ENCODE data around the gene CALY.

The CALY gene

GRCh38 chr10:133366130-133366478, 29.4 kb upstream of the CALY start:
- DNase-seq (ENCODE audit: low spot score) = no peak

- DNase-seq (ENCODE audit: low spot score) = no peak
Measured at GRCh38 chr10:133365461-133366129, 28.9 kb upstream of the CALY start.

GRCh38 chr10:133364645-133365431, 28.1 kb upstream of the CALY start:
- no peak for DNase-seq (ENCODE audit: low spot score)

GRCh38 chr10:133362846-133363245, 26.1 kb upstream of the CALY start:
- DNase-seq (ENCODE audit: low spot score) = no peak

- no peak for DNase-seq (ENCODE audit: low spot score)
Measured at GRCh38 chr10:133361773-133362441, 25.2 kb upstream of the CALY start.

- DNase-seq (ENCODE audit: low spot score) = no peak
Measured at GRCh38 chr10:133361227-133361626, 24.5 kb upstream of the CALY start.

GRCh38 chr10:133359972-133360610, 23.4 kb upstream of the CALY start:
- DNase-seq (ENCODE audit: low spot score) = no peak

GRCh38 chr10:133359554-133359971, 22.9 kb upstream of the CALY start:
- peak; percentile 85 for DNase-seq (ENCODE audit: low spot score)

GRCh38 chr10:133358925-133359310, 22.2 kb upstream of the CALY start:
- DNase-seq (ENCODE audit: low spot score) = no peak

GRCh38 chr10:133358162-133358924, 21.6 kb upstream of the CALY start:
- no peak for DNase-seq (ENCODE audit: low spot score)

- peak; percentile 68 for DNase-seq (ENCODE audit: low spot score)
Measured at GRCh38 chr10:133357285-133358161, 20.8 kb upstream of the CALY start, which contains the start of gene FUOM. FUOM (minus strand) TSS chr10:133358019; CDS start chr10:133358007, 12 bp downstream.

- no peak for DNase-seq (ENCODE audit: low spot score)
Measured at GRCh38 chr10:133356549-133357284, 20.0 kb upstream of the CALY start.

- no peak for DNase-seq (ENCODE audit: low spot score)
Measured at GRCh38 chr10:133355991-133356390, 19.3 kb upstream of the CALY start.

- DNase-seq (ENCODE audit: low spot score) = no peak
Measured at GRCh38 chr10:133355266-133355665, 18.6 kb upstream of the CALY start.

GRCh38 chr10:133354672-133355240, 18.1 kb upstream of the CALY start:
- no peak for DNase-seq (ENCODE audit: low spot score)

GRCh38 chr10:133353988-133354605, 17.4 kb upstream of the CALY start:
- no peak for DNase-seq (ENCODE audit: low spot score)

GRCh38 chr10:133353202-133353959, 16.7 kb upstream of the CALY start:
- DNase-seq (ENCODE audit: low spot score) = no peak

Measured in HuH-7.5 (cell line).